Iris pigment epithelial cell (primary cell): ENCODE data around the gene OR52D1.

ENCODE experiments used
- DNase-seq: peaks from one replicate; pipeline ENCODE4 v3.0.0-alpha.2; 2011; ENCODE audit warnings: low read depth

OR52D1 gene

GRCh38 chr11:5488385-5488784, at the start of gene OR52D1:
Gene OR52D1, plus strand, starts transcription at chr11:5488685. Its CDS starts 22 bp downstream, at chr11:5488707.
- no peak for DNase-seq

DNA sequence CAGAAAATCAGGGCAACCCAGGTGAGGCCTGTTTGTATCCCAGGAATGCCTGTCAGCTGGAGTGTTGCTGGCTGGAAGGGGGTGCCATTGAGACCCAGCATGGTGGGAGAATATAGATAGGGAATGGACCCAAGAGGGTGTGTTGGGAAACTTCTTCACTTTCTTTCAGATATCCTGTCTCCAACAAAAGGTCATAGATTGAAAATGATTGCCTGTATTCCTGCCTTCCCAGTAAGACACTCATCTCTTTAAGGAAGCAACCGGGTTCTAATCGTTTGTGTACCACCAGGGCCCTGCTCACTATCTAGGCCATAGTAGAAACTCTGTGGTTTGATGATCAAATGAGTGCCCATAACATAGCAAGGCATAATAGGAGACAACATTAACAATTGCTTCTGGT, 47.1 kb upstream of the OR52D1 start, which contains the start of gene OR51I1:
OR51I1 (minus strand) TSS at position 101 of the 400 bp plus-strand sequence; CDS start at position 101, 0 bp downstream.
- no peak for DNase-seq

DNA sequence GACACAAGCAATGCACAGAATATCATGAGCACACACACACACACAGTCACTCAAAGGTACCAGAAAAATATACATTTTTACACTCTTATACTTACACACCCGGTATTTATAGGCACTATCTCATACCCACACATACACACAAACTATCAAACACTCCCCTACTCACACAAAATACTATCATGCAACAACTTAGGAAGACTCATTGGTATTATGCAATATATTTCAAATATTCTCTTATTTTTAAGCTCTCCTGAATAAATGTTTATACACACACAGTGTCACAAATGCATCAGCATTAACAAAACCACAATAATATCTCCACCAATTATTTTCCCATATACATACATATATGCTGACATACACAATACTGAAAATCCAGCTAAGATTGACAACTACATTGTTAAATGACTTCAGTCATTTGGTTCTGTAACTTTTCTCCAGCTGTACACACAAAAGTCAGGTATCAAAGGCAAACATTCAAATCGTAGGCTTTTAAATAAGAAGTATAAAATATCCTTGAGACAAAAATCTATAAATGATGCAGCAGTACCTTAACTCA, 44.6 kb upstream of the OR52D1 start:
- no peak for DNase-seq

- no peak for DNase-seq
Observed at GRCh38 chr11:5449023-5449422, 39.5 kb upstream of the OR52D1 start, which contains the start of gene OR51I2. Gene OR51I2, plus strand, starts transcription at chr11:5449323. Its CDS starts 4,166 bp downstream, at chr11:5453489.

DNA sequence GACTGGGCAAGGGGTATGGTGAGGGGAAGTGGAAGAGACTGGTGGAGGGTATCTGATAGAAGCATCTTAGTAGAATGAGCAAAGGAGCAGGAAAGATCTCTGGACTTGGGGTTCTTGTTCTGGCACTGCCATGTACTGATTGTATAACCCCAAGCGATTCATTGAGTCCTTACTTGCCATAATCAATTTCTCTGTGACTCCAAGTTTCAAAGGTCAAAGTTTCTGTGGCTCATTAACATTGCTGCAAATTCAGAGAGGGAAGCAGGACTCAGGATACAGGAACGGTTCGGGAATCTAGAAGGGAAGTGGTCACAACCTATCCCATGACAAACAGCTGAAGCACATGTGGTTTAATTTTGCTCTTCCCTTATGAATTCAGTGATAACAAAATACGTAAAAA, 39.1 kb upstream of the OR52D1 start:
- DNase-seq: no peak

GRCh38 chr11:5460983-5461621, 27.4 kb upstream of the OR52D1 start:
- DNase-seq: no peak

GRCh38 chr11:5467527-5467926, 21.0 kb upstream of the OR52D1 start:
- no peak for DNase-seq

DNA sequence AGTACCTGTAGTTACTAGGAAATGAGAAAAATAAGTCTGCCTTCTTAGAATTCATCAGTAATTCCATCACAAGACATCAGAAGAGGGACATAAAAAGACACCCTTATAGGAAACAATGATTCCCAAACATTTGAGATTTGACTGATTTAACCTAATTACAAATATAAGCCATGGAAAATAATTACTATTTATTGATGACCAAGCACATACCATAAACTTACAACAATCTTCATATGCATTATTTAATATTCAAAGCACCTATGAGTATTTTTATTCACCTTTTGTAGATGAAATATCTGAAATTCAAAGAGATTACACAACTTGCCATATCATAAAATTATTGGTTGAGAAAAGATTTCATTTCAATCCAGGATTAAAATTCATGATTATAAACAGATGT, 14.6 kb upstream of the OR52D1 start:
- DNase-seq: no peak

DNA sequence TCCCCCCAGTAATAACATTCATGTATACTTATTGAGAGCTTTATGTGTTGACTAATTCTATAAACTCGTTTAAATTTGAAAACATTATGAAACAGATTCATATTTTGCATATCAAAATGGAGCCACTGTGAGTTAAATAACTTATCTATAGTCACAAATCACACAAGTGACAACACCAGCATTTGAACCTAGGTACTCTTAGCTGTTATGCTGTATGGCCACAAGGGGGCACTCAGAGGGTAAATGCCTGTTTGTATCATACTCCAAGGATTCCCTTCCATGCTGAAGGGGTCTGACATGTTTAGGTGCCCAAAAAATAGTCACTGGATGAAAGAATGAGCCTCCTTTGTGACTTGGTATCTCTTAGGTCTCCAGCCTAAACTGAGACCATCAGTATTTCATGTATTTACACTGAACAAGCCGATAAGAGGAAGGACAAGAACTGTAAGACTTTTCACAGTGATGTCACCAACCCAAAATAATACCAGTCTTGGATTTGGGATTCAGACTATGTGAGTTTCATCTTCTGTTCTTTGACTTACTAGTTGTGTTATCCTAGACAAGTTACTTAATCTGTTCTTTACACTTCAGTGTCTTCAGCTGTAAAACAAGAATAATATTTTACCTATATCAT, 12.2 kb upstream of the OR52D1 start:
- peak; percentile 49 for DNase-seq

DNA sequence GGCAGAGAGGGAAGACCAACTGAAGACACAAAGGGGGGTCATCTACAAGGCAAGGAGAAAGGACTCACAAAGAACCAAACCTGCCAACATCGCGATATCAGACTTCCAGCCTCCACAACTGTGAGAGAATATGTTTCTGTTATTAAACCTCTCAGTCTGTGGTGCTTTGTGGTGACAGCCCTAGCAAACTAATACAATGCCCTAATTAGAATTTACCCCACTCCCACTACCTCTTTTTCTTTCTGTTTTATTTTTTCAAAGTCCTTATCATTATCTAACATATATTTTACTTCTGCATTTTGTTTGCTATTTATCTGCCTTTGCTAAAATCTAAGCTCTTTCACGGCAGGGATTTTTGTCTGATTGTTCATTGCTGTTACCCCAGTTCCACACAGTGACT, 2.5 kb upstream of the OR52D1 start:
- DNase-seq: no peak

- DNase-seq: no peak
Observed at GRCh38 chr11:5486421-5486820, 2.1 kb upstream of the OR52D1 start.

DNA sequence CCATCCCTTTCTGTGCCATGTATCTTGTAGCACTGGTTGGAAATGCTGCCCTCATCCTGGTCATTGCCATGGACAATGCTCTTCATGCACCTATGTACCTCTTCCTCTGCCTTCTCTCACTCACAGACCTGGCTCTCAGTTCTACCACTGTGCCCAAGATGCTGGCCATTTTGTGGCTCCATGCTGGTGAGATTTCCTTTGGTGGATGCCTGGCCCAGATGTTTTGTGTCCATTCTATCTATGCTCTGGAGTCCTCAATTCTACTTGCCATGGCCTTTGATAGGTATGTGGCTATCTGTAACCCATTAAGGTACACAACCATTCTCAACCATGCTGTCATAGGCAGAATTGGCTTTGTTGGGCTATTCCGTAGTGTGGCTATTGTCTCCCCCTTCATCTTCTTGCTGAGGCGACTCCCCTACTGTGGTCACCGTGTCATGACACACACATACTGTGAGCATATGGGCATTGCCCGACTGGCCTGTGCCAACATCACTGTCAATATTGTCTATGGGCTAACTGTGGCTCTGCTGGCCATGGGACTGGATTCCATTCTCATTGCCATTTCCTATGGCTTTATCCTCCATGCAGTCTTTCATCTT, 414 bp downstream of the OR52D1 start:
- no peak for DNase-seq

- no peak for DNase-seq
Observed at GRCh38 chr11:5489576-5490357, 1.3 kb downstream of the OR52D1 start.

- DNase-seq: no peak
Observed at GRCh38 chr11:5499671-5500070, 11.2 kb downstream of the OR52D1 start.

DNA sequence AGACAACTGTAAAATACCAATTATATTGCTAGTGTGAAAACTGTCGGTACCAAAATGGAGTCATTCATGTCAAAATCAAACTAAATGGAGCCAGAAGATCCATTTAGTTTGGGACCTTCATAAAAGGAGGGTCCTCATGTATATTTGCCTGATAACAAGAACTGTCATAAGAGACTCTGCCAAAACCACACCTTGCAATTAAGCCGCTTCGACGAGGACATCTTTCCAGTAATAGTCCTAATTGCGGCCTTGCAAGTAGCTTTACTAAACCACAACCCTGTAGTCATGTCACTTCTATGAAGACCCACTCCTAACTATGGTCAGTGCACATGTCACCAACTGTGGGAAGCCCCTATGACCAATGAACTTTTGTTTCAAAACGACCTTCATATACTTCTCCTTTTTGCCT, 11.9 kb downstream of the OR52D1 start:
- no peak for DNase-seq

DNA sequence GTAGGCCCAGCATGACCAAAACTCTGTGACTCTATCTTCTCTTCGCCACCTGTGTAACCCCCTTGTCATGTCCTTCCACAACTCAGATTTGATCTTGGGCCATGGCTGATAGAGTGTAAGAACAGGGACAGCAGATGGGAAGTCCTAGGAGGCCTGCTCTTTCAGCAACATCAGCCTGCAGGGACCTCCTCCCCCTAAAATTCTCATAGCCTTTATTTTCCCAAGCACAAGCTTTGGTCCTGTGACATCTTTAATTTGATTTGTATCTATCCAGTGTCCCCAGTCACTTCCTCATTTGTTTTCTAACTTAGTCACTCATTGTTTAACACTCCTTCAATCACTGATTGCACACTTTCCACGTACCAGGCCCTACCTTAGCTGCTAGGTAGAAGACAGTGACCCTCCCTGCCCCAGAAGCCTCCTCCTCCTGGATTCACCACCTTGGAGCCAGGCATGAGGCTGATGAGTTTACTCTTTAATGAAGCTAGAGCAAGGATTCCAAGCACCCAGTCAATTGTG, 16.0 kb downstream of the OR52D1 start:
- no peak for DNase-seq

GRCh38 chr11:5505363-5506048, 17.0 kb downstream of the OR52D1 start:
- no peak for DNase-seq

- no peak for DNase-seq
Observed at GRCh38 chr11:5507177-5507932, 18.9 kb downstream of the OR52D1 start.

DNA sequence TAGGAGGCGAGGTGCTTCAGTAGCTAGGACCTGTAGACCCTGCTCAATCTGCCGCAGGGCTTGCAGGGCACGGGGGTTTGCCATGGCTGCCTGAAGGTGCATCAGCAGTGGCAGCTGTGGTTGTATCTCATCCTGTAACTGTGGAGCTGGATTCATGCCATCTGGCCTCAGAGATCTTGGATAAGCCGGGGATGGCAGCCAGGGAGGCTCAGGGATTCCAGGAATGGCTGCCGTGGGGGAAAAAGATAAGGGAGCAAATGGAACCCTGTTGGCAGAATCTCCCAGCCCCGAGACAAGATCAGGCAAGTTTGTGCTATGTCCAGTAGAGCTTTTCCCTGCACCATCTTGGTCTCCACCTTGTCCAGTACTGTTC, 19.4 kb downstream of the OR52D1 start:
- no peak for DNase-seq

GRCh38 chr11:5508605-5509004, 20.1 kb downstream of the OR52D1 start:
- no peak for DNase-seq

DNA sequence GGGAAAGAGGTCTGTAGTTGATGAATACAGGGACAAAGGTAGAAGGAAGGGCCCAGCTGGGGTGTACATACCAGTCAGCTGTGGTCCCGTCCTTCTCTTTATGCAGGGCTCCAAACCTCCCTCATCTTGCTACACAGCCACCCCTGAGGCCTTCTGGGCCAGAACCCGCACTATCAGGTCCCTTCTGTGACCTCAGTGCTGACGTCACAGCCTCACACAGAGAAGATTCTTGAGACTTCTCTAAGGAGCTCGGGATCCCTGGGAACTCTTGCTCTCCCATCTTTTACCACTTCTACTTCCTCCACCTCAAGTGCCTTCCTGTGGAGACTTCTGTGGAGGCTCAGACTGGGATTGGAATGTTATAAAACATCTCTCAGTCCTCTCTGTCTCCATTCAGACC, 21.3 kb downstream of the OR52D1 start, which contains the start of gene UBQLN3:
UBQLN3 (minus strand) TSS at position 155 of the 400 bp plus-strand sequence. CDS start 399 bp downstream, outside the sequence.
- no peak for DNase-seq
